Effector CD4-positive, alpha-beta T cell (primary cell): ENCODE measurements around the gene SCUBE1.
"Not testable (repeated sequence)": the region's sequence is repeated elsewhere in the genome, so short reads cannot be mapped to it uniquely, and the experiment has no call there.

Experiments used
- DNase-seq: peaks from one replicate; pipeline ENCODE4 v3.0.0-alpha.2; 2020

Gene SCUBE1

GRCh38 chr22:43300891-43301676, 42.1 kb downstream of the SCUBE1 start:
- no peak for DNase-seq

GRCh38 chr22:43299736-43300135, 43.4 kb downstream of the SCUBE1 start:
- no peak for DNase-seq

DNA sequence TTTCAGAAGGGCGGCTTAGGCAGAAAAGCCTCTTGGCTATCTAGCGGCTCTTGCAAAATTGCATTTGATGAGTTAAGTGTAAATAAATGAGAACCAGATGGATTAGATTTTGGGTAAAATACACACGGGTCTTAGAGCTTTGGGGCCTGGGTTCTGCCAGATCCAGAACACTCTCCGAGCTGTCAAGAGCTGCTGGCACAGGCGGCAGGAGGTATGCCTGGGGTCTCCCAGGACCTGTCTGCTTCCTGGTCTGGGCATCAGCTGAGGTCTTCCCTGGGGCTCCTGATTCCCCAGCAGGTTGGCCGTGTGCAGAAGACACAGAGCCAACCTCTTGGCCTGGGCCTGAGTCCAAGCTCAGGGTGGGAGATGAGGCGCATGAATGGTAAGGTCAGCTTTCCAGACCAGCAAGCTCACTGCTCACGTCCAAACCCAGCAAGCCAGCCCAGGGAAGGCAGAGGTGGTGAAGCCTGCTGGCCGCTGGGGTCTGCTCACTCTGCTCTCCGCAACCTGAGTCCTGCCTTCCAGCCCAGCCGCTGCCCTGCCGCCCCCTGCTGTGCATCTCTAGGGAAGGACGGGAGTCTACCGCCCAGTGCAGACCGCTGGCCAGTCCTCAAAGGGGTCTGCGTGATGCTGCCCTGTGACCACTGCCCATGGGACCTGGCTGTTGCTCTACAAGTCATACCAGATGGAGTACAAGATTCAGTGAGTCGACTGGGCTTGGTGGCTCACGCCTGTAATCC, 44.9 kb downstream of the SCUBE1 start:
- DNase-seq: no peak

DNA sequence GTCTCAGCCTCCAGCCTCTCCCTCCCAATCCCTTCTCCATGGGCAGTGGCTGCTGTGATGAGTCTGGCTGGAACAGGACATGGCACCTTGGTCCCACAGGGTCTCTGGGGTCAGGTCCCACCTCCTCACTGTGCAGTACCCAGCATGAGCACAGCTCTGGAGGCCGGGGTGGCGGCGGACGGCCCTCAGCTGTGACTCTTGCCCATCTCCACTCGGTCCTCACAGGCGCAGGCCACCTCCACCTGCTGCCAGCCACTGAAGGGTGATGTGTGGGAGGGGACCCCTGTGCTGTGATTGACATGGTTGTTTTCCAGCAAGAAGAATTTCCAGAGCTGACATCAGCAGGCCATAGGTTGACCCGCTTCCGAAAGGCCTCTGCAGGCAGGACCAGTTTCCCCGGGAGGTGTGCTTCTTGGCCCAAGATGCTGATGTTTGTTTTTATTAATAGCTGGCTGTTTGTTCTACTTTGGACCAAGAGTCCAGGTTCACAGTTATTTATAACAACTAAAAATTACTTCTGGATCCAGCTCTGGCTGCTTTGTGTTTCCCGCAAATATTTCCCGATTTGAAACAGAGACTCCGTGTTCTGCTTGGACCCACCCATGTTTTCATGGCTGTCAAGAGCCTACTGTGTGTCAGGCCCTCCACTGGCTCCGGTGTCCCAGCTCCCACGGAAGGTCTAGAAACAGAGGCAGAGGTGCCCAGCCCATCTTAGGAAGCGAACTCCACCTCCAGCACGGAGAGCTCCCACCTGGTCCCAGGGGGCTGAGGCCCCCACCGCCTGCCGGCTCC, 45.7 kb downstream of the SCUBE1 start:
- DNase-seq: no peak

GRCh38 chr22:43296276-43296902, 46.8 kb downstream of the SCUBE1 start:
- no peak for DNase-seq

GRCh38 chr22:43295660-43296059, 47.5 kb downstream of the SCUBE1 start:
- DNase-seq: no peak

GRCh38 chr22:43295173-43295572, 48.0 kb downstream of the SCUBE1 start:
- DNase-seq: no peak

DNA sequence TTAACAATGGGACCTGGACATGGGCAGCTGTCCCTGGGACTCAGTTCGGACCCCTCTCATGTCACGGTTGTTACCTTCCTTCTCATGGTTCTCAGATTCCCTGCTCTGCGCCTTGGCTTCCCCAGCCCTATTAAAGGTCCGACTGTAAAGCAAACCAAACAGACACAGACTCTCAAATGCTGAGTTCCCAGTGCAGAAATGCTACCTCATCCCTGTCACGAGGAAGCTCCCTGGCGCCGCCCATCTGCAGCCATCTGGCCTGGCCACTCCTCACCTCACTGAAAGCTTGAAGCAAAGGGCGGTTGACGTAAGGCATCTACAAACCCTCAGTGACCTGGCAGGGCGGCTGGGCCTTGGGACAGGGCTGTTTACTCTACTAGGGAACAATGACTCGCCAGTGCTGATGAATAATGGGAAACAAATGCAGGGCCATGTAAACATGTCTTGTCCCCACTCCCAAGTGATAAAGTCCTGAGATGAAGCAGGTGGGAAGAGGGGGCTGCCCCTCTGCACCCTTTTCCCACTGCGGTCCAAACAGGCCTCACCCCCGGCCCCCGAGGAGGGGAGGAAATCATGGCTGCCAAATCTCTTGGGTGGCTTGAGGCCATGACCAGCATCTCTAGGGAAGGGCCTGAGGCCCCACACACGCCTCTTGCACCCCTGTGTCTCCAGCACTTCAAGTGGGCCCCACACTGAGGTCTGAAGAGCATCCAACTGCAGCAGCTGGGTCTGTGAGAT, 49.3 kb downstream of the SCUBE1 start:
- no peak for DNase-seq

GRCh38 chr22:43293259-43293654, 49.9 kb downstream of the SCUBE1 start:
- DNase-seq: no peak

DNA sequence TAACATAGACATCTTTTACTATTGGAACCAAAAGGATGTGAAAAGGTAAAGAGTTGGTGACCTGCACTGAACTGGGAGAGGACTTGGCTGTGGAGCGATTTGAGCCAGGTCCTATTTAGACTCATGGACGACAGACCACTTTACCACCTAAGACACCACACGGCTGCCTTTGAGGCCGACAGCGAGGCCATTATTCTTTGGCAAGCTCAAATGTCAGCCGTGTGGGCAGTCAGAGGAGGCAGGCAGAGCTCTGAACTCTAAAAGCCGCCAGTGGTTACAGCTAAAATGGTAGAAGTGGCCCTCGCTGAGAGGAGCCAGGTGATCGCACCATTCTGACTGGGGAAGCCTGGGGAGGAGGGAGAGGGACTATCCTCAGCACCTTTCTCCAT, 50.5 kb downstream of the SCUBE1 start:
- DNase-seq: no peak

DNA sequence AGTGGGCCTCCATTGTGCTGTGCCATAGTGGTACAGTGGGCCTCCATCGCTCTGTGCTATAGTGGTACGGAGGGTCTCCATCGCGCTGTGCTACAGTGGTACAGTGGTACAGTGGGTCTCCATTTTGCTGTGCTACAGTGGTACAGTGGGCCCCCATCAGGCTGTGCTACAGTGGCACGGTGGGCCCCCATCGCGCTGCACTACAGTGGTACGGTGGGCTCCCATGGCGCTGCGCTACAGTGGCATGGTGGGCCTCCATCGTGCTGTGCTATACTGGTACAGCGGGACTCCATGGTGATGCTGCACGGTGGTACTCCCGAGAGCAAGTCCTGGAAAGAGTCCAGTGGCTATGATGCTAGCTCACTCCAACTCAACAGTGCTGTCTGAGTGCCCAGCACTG, 51.8 kb downstream of the SCUBE1 start:
- no peak for DNase-seq

DNA sequence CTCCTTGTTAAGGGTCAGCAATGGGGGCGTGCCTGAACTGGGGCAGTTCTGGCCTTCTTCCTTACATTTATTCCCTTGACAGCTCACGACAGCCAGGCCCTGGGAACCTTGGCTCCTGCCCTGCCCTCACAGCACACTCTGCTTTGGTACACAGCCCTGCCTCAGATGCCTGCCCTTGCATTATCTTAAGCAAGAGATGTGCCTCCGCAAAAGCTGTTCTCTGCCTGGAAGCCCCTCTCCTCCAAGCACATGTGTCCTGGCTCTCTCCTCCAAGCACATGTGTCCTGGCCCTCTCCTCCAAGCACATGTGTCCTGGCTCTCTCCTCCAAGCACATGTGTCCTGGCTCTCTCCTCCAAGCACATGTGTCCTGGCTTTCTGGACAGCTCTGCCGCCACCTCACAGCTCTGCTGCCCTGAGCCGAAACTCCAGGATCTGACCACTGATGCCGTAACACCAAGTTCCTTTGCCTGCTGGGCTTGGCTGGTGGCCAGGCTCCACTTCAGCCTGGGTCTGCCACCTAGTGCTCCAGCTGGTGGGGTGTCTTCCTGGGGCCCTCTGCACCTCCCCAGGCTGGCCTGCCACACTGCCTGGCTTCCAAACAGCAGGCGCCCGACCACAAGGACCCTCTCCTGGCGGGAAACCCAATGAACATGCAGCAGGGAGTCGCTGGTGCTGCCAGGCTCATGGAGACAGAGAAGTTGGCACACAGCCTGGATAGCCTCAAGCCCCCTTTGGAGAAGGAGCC, 53.0 kb downstream of the SCUBE1 start:
- no peak for DNase-seq

GRCh38 chr22:43289531-43289963, 53.6 kb downstream of the SCUBE1 start:
- DNase-seq: no peak

GRCh38 chr22:43288807-43289420, 54.3 kb downstream of the SCUBE1 start:
- no peak for DNase-seq

- DNase-seq: no peak
Observed at GRCh38 chr22:43288378-43288777, 54.8 kb downstream of the SCUBE1 start.

DNA sequence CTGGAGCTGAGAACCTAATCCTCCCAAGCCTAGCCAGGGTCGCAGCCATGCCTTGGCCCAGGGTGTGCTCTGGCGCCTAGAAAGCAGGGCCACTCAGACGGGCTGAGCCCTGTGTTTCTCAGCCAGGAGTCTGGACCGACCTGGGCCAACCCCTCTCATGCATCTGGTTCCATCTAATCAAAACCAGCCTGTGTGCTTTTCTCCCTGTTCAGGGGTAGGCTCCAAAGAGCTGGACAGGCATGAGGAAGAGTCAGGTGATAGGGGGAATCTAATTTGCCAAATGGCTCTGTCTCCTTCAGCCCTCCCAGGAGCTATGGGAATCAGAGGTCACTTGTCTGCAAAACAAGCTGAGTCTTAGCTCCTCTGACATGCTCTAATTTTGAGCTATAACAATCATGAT, 55.7 kb downstream of the SCUBE1 start:
- no peak for DNase-seq

DNA sequence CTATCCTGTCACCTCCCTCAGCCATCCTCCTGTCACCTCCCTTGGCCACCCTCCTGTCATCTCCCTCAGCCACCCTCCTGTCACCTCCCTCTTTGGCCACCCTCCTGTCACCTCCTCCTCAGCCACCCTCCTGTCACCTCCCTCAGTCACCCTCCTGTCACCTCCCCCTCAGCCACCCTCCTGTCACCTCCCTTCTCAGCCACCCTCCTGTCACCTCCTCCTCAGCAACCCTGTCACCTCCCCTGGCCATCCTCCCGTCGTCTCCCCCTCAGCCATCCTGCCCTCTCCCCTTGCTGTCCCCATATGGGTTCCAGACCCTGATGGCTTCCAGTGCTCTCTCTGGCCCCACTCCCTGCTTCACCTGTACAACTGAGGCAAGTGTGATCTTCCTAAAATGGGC, 61.8 kb downstream of the SCUBE1 start:
- DNase-seq: no peak

- not testable (repeated sequence) for DNase-seq
Observed at GRCh38 chr22:43280523-43280886, 62.7 kb downstream of the SCUBE1 start.

DNA sequence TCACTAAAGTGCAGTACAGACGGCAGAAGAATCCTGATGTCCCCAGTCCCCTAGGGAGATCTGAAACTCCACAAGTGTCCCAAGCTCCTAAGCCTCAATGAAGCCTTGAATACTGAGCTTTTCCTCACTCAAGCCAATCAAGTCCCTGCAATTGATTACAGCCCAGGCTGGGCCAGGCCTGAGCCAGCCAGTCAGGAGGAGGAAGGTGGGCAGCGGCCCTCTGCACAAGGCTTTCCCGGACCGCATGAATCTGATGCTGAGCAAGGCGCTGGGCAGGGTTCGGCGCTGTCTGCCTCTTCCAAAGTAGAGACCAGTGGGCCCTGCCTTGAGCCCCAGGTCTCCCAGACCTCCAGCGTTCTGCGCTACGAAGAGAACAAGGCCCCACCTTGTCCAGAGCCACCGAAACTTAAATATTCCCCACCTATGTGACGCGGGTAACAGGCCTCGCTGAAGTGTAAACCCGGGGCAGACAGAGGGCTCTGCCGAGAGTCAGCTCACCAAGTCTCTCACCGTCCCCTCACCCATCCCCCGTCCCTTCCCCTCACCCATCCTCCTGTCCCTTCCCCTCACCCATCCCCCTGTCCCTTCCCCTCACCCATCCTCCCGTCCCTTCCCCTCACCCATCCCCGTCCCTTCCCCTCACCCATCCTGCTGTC, 63.2 kb downstream of the SCUBE1 start:
- no peak for DNase-seq

DNA sequence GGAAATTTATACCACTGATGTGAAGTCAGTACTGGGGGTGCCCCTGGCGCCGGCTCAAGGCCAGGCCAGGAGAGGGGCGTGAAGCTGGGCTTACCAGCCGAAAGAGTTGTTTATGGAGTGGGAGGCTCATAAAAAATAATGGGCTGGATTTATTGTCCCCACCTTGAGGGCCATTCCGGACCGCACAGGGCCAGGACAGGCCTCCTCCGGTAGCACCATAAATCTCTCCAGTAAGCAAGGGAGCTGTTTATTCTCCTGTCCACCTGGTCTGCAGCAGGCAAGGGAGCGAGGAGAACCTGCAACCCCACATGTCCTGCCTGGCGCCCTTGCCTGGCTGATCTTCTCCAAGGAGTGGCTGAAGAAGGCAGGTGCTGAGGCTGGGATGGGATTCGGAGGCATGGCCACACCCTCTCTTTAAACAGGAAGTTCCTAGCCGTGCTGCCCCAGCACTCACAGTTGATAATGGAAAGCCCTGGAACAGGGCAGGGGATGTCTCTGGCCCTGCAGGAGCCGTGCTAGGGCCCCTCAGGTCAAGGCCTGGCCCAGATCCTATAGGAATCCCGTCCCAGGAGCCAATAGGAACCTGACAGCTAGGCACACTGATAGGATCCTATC, 65.1 kb downstream of the SCUBE1 start:
- DNase-seq: no peak
